Fibroblast of skin of left quadriceps (primary cell): ENCODE results near the gene TCF19.

Experiments
- DNase-seq, 2 experiments: peaks; one replicate each; pipeline ENCODE4 v3.0.0-alpha.2; 2013; ENCODE audit warnings: low read depth in 2 of 2

The TCF19 gene

DNA sequence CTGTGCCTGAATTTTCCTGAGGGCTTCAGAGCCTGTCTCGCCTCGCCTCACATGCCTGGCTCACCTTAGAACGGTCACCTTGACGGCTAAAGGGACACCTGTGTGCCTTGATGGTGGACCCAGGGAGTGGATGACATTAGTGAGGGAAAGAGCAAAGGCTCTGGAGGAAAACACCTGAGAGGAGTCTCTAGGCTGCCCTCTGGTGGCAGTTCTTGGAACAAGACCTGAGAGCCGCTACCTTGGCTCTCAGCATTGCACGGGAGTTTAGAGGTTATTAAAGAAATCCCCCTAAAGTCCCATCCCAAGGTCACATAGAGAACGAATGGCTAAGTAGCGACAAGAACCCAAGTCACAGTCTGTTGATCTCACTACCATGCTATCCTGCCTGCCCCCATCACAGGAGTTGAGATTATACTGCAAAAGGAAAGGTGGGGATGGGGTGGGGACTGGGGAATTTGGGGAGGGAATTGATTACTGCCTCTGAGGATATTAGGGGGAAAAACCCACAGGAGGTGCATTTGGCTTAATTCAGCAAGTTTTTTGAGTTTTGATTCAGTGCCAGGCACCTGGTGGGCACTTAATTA lies 30.2 kb upstream of the TCF19 start:
- DNase-seq: no peak

DNA sequence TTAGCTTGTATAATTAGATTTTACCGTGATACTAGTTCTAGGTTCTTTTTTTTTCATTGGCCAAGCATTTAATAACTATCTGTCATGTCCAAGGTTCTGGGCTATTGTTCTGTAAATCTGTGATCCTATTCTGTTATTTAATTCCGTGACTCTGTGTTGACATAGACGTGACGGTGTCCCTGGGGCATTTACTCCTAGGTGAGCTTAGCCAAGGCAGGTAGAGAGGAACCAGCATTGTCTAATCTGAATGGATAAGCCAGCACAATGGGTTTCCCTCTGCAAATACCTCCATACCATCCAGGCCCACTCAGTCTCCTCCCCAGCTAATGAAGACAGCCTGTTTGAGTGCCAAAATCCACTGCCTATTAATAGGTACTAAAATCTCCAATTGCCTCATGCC lies 29.3 kb upstream of the TCF19 start:
- DNase-seq: no peak

DNA sequence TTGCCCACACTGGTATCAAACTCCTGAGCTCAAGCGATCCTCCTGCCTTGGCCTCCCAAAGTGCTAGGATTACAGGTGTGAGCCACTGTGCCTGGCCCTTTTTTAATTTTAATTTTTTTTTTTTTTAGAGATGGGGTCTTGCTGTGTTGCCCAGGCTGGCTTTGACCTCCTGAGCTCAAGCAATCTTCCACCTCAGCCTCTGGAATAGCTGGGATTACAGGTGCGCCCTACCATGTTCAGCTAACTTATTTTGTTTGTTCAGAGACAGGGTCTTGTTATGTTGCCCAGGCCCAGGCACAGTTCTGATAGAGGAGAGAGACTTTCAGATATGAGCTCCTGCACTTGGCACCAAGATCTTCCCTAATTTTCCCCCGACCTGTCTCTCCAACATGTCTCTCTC lies 27.6 kb upstream of the TCF19 start:
- DNase-seq: no peak

DNA sequence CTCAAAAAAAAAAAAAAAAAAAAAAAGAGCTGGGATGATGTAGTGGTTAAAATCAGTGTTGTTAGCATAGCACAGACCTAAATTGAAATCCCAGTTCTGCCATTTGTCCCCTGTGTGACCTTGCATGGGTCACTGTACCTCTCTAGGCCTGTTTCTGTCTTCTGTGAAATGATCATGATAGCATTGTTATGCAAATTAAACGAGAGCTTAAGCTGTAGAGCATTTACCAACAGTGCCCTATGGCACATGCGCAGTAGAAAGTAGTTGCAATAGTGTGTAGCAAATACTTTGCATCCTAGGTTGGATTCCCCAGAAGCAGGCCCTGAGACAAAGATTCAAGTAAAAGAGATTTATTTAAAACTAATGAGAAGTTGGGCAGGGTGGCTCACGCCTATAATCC lies 26.8 kb upstream of the TCF19 start:
- DNase-seq: no peak

DNA sequence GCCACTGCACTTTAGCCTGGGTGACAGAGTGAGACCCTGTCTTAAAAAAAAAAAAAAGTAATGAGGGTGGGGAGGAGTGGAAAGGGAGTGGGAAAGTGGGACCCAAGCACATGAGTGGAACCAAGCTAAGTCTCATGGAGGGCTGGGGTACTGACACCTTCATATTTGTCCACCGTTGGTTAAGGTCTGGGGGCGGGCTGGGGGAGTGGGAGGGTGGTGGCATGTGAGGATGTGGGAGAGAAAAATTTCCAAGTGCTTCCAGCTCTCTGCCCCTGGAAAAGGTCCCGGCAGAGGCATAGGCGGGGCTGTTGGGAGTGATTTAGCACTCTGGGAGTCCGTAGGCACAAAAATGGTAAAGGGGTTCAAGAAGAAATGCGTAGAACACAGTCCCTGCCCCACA lies 25.6 kb upstream of the TCF19 start:
- DNase-seq: no peak

DNA sequence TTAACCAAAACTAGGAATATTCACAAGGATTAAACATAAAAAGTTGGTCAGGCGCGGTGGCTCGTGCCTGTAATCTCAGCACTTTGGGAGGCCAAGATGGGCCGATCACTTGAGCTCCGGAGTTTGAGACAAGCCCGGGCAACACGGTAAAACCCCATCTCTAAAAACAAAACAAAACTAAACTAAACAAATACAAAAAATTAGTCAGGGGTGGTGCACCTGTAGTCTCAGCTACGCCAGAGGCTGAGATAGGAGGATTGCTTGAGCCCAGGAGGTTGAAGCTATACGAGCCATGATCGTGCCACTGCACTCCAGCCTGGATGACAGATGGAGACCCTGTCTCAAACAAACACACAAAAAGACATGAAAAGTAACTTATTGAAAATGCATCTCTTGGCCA lies 22.7 kb upstream of the TCF19 start:
- no peak for DNase-seq

DNA sequence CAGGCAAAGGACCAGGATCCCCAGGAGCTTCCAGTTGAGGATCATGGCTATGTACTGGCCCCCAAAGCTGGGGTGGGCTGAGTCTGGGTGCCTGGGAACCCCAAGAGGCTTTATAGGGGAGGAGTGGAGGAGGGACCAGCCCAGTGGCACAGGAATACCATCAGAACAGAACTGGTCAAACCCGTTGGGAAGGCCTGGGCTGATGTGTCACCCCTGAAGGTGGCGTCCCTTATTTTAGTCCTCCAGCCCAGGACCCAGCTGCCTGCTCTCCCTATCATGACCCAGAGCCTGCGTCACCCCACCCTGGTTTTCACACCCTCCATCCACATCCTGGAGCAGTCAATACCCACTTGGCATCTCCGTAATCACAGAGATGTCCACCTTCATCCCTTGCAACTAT lies 19.4 kb upstream of the TCF19 start, which contains the start of gene PSORS1C2:
TSS of gene PSORS1C2 (minus strand) at position 85 of the 400 bp plus-strand sequence. CDS start at position 45, 40 bp downstream.
- no peak for DNase-seq

DNA sequence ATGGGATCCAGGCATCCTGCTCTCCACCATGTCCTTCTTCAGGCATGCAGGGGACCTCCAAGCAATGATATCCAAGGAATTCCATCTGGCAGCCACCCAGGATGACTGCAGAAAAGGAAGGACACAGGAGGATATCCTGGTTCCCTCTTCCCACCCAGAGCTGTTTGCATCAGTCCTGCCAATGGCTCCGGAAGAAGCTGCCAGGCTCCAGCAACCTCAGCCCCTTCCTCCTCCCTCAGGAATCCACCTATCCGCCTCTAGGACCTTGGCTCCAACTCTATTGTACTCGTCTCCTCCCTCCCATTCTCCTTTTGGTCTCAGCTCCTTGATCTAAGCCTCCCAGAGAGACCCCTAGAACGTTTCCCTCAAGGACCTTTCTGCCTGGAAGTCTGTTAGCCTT lies 18.8 kb upstream of the TCF19 start:
- DNase-seq: peak; percentile 62 to 67

DNA sequence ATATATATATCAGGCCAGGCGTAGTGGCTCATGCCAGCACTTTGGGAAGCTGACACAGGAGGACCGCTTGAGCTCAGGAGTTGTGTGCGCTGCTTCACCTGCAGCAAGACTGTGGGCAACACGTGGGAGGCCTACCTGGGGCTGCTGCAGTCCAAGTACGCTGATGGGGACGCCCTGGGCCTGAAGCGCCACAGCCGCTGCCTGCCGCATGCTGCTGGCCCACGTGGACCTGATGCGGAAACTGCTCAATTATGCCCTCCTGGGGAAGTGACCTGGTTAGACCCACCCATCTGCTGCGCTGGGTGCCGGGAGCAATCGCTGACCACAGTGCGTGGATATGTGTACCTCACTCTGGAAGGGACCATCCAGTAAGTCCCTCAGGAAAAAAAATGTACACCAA lies 17.7 kb upstream of the TCF19 start:
- DNase-seq: no peak

DNA sequence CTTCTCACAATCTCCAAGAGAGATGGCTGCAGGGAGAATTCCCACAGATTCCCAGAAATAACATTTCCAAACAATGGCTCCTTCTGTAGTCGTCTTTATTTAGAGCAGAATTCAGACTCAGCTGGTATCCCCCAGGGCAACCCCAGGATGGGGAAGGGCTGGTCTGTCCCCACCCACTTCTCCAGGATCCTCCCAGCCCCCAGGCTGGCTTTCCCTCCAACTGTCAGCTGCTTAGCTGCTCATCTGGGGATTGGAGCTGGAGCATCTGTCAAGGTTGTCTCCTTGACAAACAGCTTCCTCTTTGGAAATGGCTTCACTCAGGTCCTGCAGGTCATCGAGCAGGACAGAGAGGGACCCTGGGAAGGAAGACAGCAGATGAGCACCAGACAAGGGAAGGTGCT lies 16.0 kb upstream of the TCF19 start:
- no peak for DNase-seq

DNA sequence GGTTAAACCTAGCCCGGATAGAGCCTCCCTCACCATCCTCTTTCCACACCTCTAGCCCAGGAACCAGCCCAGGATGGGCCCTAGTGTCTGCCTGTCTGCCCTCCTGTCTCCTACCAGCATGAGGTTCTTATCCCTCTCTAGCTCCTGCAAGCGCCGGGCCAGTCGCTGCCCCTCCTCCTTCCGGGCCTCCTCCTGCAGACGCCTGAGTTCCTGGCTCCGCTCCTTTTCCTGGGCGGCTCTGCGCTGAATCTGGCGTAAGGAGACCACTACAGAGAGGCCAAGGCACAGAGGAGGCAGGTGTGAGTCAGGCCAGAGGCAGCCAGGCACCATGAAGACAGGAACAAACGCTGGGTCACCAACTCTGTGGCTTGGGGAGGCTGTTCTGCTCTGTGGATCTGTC lies 15.2 kb upstream of the TCF19 start:
- DNase-seq: peak; percentile 40

DNA sequence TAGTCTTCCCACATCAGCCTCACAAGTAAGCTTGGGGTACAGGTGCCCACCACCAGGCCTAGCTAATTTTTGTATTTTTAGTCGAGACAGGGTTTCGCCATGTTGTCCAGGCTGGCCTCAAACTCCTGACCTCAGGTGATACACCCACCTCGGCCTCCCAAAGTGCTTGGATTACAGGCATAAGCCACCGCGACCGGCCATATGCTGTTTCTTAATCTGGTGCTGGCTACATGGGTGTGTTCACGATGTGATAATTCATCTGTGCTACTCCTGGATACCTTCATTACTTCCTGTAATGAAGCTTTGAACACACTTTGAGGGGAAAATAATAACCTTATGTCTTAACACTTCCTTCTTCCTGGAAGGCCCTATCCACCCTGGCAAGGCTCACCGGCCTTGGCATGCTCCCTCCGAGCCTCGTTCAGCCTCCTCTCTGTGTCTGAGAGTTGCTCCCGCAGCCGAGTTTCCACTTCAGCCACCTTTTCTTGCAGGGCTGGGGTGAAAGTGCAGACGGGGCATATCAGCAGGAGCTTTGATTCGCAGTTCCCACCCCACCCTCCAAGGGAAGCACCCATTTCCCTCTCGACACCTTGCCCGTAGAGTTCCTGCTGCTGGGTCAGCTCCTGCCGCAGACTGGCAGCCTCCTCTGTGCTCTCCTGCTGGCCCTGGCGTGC lies 14.0 kb upstream of the TCF19 start:
- DNase-seq: no peak

DNA sequence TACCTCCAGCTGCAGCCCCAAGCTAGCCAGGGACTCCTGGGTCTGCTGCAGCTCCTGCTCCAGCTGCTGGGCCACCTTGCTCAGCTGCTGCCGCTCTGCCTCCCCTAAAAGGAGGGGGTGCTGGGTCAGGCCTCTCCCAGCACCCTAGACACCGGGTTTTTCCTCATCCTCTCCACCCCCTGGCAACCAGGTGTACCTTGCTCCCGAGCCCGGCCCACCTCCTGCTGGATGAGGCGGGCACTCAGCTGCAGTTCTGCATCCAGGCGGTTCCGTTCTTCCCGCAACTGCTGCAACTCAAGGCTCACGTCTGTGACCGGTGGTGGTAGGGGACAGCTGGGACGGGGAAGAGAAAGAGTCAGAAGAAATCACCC lies 13.4 kb upstream of the TCF19 start:
- no peak for DNase-seq

DNA sequence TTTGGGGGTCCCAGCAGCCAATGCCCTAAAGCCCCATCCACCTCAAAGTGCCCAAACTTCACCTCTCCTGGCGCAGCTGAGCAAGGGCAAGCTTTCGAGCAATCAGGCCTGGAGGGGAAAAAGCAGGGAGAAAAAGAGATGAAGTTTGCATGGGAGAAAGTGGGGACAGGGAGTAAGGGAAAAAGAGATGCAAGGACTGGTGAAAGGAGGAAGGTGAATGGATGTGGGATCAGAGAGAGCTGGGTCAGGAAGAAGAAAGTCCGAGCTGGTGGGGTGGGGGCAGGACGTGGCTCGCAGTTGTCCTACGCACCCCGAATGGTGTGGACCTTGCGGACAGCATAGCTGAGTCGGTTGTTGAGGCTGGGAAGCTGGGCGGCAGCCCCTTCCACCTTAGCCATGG lies 13.0 kb upstream of the TCF19 start:
- no peak for DNase-seq

DNA sequence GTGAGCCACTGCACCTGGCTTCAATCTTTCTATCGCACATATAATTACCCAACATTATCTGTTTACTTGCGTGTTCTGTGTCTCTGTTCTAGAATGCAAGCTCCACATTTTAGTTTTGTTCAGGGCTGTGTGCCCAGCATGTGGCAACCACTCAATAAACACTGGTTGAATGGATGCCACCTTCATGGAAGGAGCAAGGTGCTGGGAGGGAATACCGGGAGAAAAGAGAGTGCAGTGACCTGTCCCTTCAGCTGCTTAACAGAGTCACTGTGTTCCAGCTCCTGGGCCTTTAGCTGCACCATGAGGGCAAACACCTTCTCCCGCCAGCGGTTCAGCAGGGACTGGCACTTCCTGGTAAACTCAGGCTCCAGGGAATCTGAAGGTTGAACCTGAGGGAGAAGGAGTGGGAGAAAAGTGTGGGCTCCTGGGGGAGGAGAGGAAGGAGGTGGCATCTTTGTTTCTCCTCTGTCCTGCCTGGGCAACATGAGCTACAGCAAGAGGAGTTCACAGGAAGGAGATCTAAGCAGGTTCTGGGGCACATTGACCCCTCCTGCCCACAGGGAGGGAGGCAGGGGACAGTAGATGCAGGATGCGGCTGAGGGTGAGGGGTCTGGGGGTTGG lies 8.5 kb upstream of the TCF19 start:
- DNase-seq: no peak

DNA sequence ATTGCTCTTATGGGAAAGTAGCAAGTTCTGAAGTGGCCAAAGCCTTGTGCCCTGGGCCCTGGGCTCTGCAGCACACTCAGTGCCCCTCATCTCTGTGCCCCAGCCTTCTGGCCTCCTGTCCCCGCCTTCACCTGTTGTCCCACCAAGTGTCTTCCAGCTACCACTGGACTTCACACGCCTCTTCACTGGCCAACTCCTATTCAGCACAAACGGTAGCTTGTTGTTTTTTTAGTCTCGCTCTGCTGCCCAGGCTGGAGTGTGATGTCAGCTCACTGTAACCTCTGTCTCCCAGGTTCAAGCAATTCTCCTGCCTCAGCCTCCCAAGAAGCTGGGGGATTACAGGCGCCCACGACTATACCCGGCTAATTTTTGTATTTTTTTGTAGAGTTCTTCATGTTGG lies 5.6 kb upstream of the TCF19 start:
- DNase-seq: no peak

DNA sequence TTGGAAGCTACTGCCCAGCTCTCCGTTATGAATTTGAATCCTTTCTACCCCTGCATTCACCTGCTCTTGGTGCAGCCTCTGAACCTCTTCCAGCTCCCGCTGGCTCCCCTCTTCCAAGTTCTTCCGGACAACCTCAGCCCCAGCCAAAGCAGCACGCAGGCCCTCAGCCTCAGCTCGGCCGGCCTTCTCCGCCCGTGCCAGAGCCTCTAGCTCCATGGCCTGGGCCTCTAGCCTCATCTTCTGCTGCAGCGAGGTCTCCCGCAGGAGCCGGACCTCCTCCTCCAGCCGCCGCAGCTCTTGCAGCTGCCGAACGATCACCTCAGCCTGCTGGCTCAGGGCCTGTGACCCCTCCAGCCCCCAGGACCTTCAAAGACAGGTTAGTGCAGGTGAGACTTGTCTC lies 4.0 kb upstream of the TCF19 start:
- DNase-seq: no peak

DNA sequence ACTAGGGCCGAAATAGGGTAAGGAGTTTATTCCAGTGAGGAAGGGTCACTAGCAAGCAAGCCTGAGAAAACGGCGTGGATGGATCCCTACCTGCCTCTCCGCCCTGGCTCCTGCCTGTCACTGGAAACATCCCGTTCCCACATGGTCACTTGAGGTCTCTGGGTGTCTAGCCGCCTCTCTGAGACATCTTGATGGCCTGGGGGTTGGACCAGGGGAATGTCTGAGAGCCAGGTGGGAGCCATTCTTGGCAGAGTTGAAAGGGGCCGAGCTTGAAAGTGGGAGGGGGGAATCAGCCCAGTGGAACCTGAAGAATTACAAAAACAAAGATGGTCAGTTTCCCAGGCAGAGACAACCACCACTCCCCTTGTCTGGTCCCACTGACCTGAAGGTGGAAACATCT lies 1.7 kb upstream of the TCF19 start:
- DNase-seq: no peak

DNA sequence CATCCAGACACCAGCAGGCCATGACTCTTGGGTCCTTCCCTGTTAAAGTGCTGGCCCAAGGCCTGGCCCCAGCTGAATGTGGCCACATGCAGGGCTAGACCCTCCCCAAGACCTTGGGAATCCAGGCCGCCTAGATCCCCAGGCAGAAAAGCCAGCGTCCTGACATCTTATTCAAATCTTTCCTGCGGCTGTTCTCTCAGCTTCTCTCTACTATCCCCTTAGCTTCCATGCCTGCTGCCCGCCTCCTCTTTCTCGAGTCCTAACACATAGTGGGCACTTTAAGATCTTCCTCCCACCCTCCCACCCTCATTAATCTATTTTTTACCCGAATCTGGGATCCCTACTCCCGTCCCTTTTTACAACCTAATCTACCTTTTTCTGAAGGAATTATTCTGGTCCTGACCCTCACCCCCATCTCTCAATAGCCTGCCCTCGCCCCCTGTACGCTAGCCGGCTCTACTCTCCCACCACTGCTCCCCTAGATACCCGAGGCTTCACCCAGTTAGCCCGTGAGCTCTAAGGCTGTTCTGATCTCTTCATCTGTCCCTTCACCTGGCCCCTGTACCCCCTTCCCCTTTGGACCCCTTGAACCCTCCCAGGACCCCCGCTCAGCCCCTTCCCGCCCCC lies 763 bp upstream of the TCF19 start, which contains the start of gene CCHCR1:
TSS of gene CCHCR1 (minus strand) at position 290 of the 627 bp plus-strand sequence. CDS start at position 88, 202 bp downstream.
- no peak for DNase-seq

DNA sequence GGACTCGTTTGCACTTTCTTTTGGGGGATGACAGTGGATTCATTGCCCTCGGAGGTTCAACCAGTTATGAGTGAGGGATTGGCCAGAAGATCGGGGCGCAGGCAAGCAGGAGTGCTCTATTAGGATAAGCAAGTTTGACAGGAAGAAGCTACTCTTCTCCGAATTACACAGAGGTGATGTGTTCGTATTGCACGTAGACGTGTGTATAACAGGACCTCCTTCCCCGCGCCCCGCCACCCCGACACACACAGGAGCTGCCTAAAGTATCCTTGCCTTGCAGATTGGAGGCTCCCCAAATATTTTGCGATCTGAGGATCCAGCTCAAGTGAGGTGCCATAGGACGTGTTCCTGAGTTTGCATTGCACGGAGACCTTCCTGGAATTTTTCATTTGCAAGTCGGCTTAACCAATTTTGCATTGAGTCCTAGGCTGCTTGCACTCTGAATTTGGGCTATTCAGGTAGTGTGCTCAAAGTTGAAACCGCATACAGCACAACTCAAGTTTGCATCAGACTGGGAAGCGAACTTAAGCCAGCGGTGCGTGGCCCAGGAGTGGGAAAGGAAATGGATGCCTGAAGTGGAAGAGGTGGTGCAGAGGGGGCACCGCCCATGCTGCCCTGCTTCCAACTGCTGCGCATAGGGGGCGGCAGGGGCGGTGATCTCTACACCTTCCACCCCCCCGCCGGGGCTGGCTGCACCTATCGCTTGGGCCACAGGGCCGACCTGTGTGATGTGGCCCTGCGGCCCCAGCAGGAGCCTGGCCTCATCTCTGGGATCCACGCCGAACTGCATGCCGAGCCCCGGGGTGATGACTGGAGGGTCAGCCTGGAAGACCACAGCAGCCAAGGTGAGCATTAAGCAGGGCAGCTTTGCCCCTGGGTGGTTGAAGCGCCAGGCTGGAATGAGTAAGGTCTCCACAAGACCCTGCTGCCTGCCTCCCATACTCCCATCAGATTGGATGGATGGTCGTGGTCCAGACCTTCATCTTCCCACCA lies 770 bp downstream of the TCF19 start:
- DNase-seq: no peak

DNA sequence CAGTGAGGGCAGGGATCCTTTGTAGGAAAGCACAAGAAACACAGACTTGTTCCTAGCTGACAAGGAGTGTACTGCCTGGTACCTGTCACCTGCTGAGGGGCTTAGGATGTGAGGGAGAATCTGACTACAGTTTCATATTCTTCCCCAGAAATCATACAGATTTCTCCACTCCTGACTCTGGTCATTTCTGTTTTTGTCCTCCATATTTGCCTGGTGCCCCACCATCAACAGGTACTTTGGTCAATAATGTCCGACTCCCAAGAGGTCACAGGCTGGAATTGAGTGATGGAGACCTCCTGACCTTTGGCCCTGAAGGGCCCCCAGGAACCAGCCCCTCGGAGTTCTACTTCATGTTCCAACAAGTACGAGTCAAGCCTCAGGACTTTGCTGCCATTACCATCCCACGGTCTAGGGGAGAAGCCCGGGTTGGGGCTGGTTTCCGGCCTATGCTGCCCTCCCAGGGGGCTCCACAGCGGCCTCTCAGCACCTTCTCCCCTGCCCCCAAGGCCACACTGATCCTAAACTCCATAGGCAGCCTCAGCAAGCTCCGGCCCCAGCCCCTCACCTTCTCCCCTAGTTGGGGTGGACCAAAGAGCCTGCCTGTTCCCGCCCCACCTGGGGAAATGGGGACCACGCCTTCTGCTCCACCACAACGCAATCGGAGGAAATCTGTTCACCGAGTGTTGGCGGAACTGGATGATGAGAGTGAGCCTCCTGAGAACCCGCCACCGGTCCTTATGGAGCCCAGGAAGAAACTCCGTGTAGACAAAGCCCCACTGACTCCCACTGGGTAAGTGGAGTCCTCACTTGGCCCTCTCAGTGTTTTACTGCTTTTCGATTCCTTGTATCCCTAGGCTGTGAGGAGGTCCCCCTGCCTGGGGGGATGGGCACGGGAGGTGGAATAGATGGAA lies 3.1 kb downstream of the TCF19 start:
- no peak for DNase-seq
